Retinal pigment epithelial cell (primary cell): ENCODE measurements around the gene HABP4.

Experiments used
- DNase-seq: peaks from one replicate; pipeline ENCODE4 v3.0.0-alpha.2; 2010; ENCODE audit warnings: low read depth
- H3K4me3 ChIP-seq: 2 replicates; pipeline ENCODE4 v1.5.1; 2011; ENCODE audit warnings: mild to moderate bottlenecking, low read length, control low read depth, moderate library complexity
- TF ChIP-seq, protein P1 (sequence below): conservative IDR thresholded peaks from 2 replicates; pipeline ENCODE4 v1.5.1; 2011; ENCODE audit warnings: low read depth, low read length, control low read depth, inconsistent platforms

Gene HABP4

DNA sequence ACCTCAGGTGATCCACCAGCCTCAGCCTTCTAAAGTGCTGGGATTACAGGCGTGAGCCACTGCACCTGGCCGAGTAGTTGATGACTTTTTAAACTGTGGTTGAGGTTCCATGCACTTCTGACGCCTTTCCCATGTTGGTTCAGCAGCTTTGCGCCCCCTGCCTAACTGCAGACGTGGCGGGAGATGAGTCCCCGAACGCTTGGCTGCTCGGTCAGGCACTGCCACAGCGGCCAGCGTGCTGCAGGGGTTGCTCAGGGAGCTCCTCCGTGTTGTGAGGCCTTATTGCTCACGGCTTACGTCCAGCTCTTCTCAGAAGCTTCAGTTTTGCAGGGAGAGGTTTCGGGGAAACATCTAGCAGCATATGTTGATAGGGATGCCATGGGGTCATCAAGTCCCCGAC is 35.3 kb downstream of the HABP4 start:
- no peak overlapping the region for H3K4me3 ChIP-seq
- TF ChIP-seq, protein P1, sequence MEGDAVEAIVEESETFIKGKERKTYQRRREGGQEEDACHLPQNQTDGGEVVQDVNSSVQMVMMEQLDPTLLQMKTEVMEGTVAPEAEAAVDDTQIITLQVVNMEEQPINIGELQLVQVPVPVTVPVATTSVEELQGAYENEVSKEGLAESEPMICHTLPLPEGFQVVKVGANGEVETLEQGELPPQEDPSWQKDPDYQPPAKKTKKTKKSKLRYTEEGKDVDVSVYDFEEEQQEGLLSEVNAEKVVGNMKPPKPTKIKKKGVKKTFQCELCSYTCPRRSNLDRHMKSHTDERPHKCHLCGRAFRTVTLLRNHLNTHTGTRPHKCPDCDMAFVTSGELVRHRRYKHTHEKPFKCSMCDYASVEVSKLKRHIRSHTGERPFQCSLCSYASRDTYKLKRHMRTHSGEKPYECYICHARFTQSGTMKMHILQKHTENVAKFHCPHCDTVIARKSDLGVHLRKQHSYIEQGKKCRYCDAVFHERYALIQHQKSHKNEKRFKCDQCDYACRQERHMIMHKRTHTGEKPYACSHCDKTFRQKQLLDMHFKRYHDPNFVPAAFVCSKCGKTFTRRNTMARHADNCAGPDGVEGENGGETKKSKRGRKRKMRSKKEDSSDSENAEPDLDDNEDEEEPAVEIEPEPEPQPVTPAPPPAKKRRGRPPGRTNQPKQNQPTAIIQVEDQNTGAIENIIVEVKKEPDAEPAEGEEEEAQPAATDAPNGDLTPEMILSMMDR: no peak
- no peak for DNase-seq

- TF ChIP-seq, protein P1: no peak
- peak; percentile 60 for DNase-seq
- H3K4me3 ChIP-seq: no peak overlapping the region
These were observed 36.5 kb downstream of the HABP4 start for GRCh38 chr9:96486386-96487028.

- TF ChIP-seq, protein P1: no peak
- no peak for DNase-seq
- H3K4me3 ChIP-seq: no peak overlapping the region
These were observed 37.0 kb downstream of the HABP4 start for GRCh38 chr9:96487029-96487396.

DNA sequence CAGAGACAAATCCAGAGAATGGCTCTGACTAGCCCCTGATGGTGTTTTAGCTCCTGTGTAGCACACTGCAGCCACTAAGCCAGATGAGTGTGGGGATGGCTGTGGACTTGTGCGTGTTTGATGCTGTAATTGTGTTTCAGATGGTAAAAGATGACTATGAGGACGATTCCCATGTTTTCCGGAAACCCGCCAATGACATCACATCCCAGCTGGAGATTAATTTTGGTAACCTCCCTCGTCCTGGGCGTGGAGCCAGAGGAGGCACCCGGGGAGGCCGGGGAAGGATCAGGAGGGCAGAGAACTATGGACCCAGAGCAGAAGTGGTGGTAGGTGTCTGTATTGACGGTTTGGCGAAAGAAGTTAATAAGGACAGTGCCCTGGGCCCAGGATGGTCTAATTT is 38.0 kb downstream of the HABP4 start:
- no peak for DNase-seq
- TF ChIP-seq, protein P1: no peak
- no peak overlapping the region for H3K4me3 ChIP-seq

- H3K4me3 ChIP-seq: no peak overlapping the region
- no peak for DNase-seq
- TF ChIP-seq, protein P1: no peak
These were observed 39.6 kb downstream of the HABP4 start for GRCh38 chr9:96489482-96489979.

GRCh38 chr9:96490534-96491078 is 40.6 kb downstream of the HABP4 start:
- H3K4me3 ChIP-seq: no peak overlapping the region
- TF ChIP-seq, protein P1: no peak
- no peak for DNase-seq
